Lower lobe of right lung (tissue), 2 donors: Measurements from ENCODE around the gene PGBD4. TPM values are rescaled to one million over a fixed set of nuclear protein-coding genes. Genes with fewer than 3 reads are reported as not detected.

Experiments used
- ATAC-seq, 2 donors: fragments of 200-7000 bp; cut with Tn5 transposase; one replicate each; pipeline ENCODE4 v1.9.1; 2020 to 2022; ENCODE audit warnings: mild to moderate bottlenecking in 2 of 2, moderate library complexity in 2 of 2
- DNase-seq: peaks from one replicate; pipeline ENCODE4 v3.0.0-alpha.2; 2020
- H3K27ac ChIP-seq: fragments of 200-600 bp; one replicate; pipeline ENCODE4 v1.8.0; 2022
- H3K27me3 ChIP-seq: fragments of 200-600 bp; one replicate; pipeline ENCODE4 v1.8.0; 2022; ENCODE audit warnings: low read depth
- H3K36me3 ChIP-seq: fragments of 200-600 bp; one replicate; pipeline ENCODE4 v1.8.0; 2022; ENCODE audit warnings: mild to moderate bottlenecking
- H3K4me1 ChIP-seq: fragments of 200-600 bp; one replicate; pipeline ENCODE4 v1.8.0; 2022
- H3K4me3 ChIP-seq: fragments of 200-600 bp; one replicate; pipeline ENCODE4 v1.8.0; 2022; ENCODE audit warnings: mild to moderate bottlenecking
- H3K9me3 ChIP-seq: fragments of 200-600 bp; one replicate; pipeline ENCODE4 v1.8.0; 2022
- CTCF ChIP-seq: fragments of 200-600 bp; IDR thresholded peaks from one replicate; pipeline ENCODE4 v1.8.0; 2022; ENCODE audit warnings: antibody characterized with exemption, mild to moderate bottlenecking
- intact Hi-C: fragments of 100-400 bp; cut with DNase I; formaldehyde crosslinking; loops from one replicate; pipeline ENCODE4 v1.11.0; 2022
- total RNA-seq: library from RNA; stranded (reverse); fragmentation: NEBNext Ultra II Directional; extraction: Animal tissue kit (Norgen Biotek cat#: 25700); gene quantifications from one replicate; pipeline ENCODE4 v1.2.1, GENCODE V29; 2021
- donor health status: DM: no; HTN: yes; CAD: no; lungs with severe emphysema.

Gene PGBD4
- total RNA-seq, 1 donor from 2014 or later: 1.5 TPM

DNA sequence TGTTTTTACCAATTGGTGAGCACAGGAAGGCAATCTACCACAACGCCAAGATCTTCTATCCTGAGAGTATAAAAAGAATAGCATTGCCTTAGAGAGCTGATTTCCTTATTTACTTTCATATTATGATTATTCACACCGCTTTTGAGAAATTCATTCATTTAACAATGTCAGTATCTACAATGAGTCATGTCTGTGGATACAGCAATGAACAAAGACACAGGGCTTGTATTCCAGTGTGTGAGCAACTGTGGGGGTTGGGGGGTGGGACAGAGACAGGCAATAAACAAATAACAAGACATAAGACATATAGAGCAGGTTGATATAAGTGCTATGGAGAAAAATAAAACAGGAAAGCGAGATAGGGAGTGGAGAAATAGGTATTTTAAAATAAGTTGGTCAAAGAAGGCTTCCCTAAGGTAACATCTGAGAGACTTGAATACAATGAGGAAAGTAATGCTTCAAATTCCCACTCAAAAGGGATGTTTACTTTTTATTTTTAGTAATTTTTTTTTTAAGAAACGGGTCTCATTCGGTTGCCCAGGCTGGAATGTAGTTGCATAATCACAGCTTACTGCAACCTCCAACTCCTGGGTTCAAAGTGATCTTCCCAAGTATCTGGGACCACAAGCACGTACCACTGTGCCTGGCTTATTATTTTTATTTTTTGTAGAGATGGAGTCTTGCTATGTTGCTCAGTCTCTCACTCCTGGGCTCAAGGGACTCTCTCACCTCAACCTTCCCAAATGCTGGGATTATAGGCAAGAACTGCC is 45.7 kb downstream of the PGBD4 start:
- no peaks in the 10 kb centered on the region for H3K27me3 ChIP-seq
- H3K27ac ChIP-seq: no peak overlapping the region
- H3K4me1 ChIP-seq: no peaks in the 10 kb centered on the region
- H3K36me3 ChIP-seq: peaks cover 88% of the 10 kb centered on the region
- no peak for TF ChIP-seq CTCF
- H3K4me3 ChIP-seq: no peak overlapping the region
- intact Hi-C loops: no loop called here
- H3K9me3 ChIP-seq: no peaks in the 10 kb centered on the region
- ATAC-seq (no peak), DNase-seq (no peak)

GRCh38 chr15:34154725-34155204 is 52.9 kb downstream of the PGBD4 start:
- no peak for ATAC-seq
- Histone ChIP-seq H3K4me3 (no peak overlapping the region), H3K27me3 (no peaks in the 10 kb centered on the region), H3K9me3 (peaks cover 15% of the 10 kb centered on the region), H3K4me1 (no peaks in the 10 kb centered on the region), H3K27ac (no peak overlapping the region), H3K36me3 (peaks cover 47% of the 10 kb centered on the region)
- intact Hi-C loops: no loop called here
- no peak for TF ChIP-seq CTCF
- no peak for DNase-seq

- Histone ChIP-seq H3K36me3 (peaks cover 36% of the 10 kb centered on the region), H3K4me1 (no peaks in the 10 kb centered on the region), H3K27me3 (no peaks in the 10 kb centered on the region), H3K4me3 (no peak overlapping the region), H3K9me3 (peaks cover 19% of the 10 kb centered on the region), H3K27ac (no peak overlapping the region)
- intact Hi-C loops: no loop called here
- ATAC-seq (no peak), DNase-seq (no peak)
- TF ChIP-seq CTCF: no peak
Observed at GRCh38 chr15:34155859-34156258, 54.0 kb downstream of the PGBD4 start.

Other genes starting within 250 kb of the PGBD4 start
- gene CHRM5, start 133.6 kb upstream of the PGBD4 start, total RNA-seq: not detected
- 8.9 TPM for gene AVEN, start 62.9 kb upstream of the PGBD4 start, total RNA-seq
- gene EMC7, start 221 bp upstream of the PGBD4 start, total RNA-seq: 63.1 TPM
- 44.1 TPM for gene KATNBL1, start 108.0 kb downstream of the PGBD4 start, total RNA-seq
- gene EMC4, start 122.9 kb downstream of the PGBD4 start, total RNA-seq: 84.6 TPM
- gene SLC12A6, start 235.7 kb downstream of the PGBD4 start, total RNA-seq: 59.7 TPM
- gene NOP10, start 241.1 kb downstream of the PGBD4 start, total RNA-seq: 176 TPM
- not detected for gene NUTM1, start 241.2 kb downstream of the PGBD4 start, total RNA-seq